Panc1 (cell line): ENCODE results near the gene CMTM7. TPM values are rescaled to one million over a fixed set of nuclear protein-coding genes. Genes with fewer than 3 reads are reported as not detected.
"Not testable (repeated sequence)": the region's sequence is repeated elsewhere in the genome, so short reads cannot be mapped to it uniquely, and the experiment has no call there.

ENCODE experiments used
- ATAC-seq: fragments of 200-7000 bp; cut with Tn5 transposase; 2 replicates; pipeline ENCODE4 v1.9.1; 2020; ENCODE audit warnings: mild to moderate bottlenecking, moderate library complexity
- BruUV-seq: library from RNA; stranded (reverse); fragments of 400-500 nt; replicated peaks from 2 replicates; lab custom pipeline; 2021; lab: Mats Ljungman, UMichigan
- CTCF ChIA-PET: fragments of 300-600 bp; sonication (Branson Sonifier 250); formaldehyde crosslinking; loops from one replicate; lab custom pipeline; 2022; ENCODE audit warnings: antibody characterized with exemption; lab: Charles Lee
- POLR2A ChIA-PET: fragments of 300-600 bp; sonication (Branson Sonifier 250); formaldehyde crosslinking; loops from one replicate; lab custom pipeline; 2022; ENCODE audit warnings: antibody characterized with exemption; lab: Charles Lee
- DNase-seq: peaks from one replicate; pipeline ENCODE4 v3.0.0-alpha.2; 2010; ENCODE audit warnings: low read depth, low spot score
- H3K27ac ChIP-seq: 2 replicates; pipeline ENCODE4 v1.5.1; 2011; ENCODE audit warnings: mild to moderate bottlenecking, low read length, inconsistent platforms
- H3K27me3 ChIP-seq: fragments of 200-500 bp; sonication (Bioruptor generic); 2 replicates; pipeline ENCODE4 v1.6.0; 2014; ENCODE audit warnings: low read length, inconsistent platforms; ENCODE audit not compliant: control insufficient read depth, insufficient read depth
- H3K36me3 ChIP-seq: fragments of 200-500 bp; sonication (Bioruptor generic); 2 replicates; pipeline ENCODE4 v1.5.1; 2014; ENCODE audit warnings: inconsistent platforms, mild to moderate bottlenecking, low read length, moderate library complexity; ENCODE audit not compliant: control insufficient read depth, insufficient read depth
- H3K4me1 ChIP-seq: 2 replicates; pipeline ENCODE4 v1.5.1; 2011; ENCODE audit warnings: inconsistent platforms, mild to moderate bottlenecking, low read length, moderate library complexity; ENCODE audit not compliant: control insufficient read depth, insufficient read depth
- H3K4me3 ChIP-seq, 2 experiments: 2 replicates each; pipeline ENCODE4 v1.5.1; 2011 to 2012; ENCODE audit warnings: low read depth in 2 of 2, low read length in 2 of 2, mild to moderate bottlenecking in 2 of 2, inconsistent platforms in 1 of 2, moderate library complexity in 1 of 2
- H3K9me3 ChIP-seq: fragments of 200-500 bp; sonication (Bioruptor generic); 2 replicates; pipeline ENCODE4 v1.5.1; 2014; ENCODE audit warnings: low read depth, mild to moderate bottlenecking, inconsistent platforms, low read length, moderate library complexity; ENCODE audit not compliant: control insufficient read depth, insufficient read depth
- POLR2AphosphoS5 ChIP-seq: IDR thresholded peaks from 2 replicates; pipeline ENCODE4 v1.6.1; 2012; ENCODE audit warnings: mild to moderate bottlenecking, low read depth, low read length, moderate library complexity
- TCF7L2 ChIP-seq: IDR thresholded peaks from 2 replicates; pipeline ENCODE4 v1.6.1; 2011; ENCODE audit warnings: mild to moderate bottlenecking, low read depth, low read length, inconsistent platforms
- in situ Hi-C: cut with HindIII; loops from 2 replicates; pipeline ENCODE4 v1.10.0; 2016; ENCODE audit warnings: low sequenced_read_pairs, low pct_unique_long_range_greater_than_20kb
- intact Hi-C: fragments of 100-400 bp; cut with micrococcal nuclease; formaldehyde crosslinking; loops from one replicate; pipeline ENCODE4 v1.10.0; 2022; ENCODE audit not compliant: unreplicated experiment
- total RNA-seq: library from RNA; stranded (reverse); gene quantifications from one replicate; pipeline ENCODE4 v1.2.1, GENCODE V29; 2021; ENCODE audit not compliant: unreplicated experiment
- TF ChIP-seq, protein P1 (sequence below), 2 experiments: IDR thresholded peaks; 2 replicates each; pipeline ENCODE4 v1.6.1; 2011 to 2012; ENCODE audit warnings: low read depth in 2 of 2, control low read depth in 1 of 2, low read length in 1 of 2, mild to moderate bottlenecking in 1 of 2, moderate library complexity in 1 of 2; ENCODE audit not compliant: insufficient read depth in 1 of 2
- TF ChIP-seq, protein P2 (sequence below): fragments of 450-650 bp; IDR thresholded peaks from 2 replicates; pipeline ENCODE4 v1.5.1; 2017; ENCODE audit warnings: mild to moderate bottlenecking

Gene CMTM7
- total RNA-seq, 1 experiment from 2014 or later: 43.5 TPM

DNA sequence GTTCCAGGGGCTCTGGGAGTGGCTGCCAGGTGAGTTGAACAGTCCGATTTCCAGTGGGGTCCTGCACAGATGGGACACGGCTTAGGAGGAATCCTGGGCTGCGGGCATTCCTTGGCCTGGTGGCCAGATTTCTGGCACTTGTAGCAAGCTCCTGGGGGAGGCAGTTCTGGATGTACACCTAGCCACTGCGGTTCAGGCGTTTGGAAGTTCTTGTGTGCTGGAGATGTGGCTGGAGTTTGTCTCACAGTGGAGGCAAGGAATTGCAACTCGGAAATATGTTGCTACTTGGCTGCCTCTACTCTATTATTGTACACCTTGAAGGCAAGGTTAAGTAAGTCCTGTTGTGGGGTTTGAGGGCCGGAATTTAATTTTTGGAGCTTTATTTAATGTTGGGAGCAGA lies 73.1 kb downstream of the CMTM7 start:
- CTCF ChIA-PET, POLR2A ChIA-PET, in situ Hi-C loops, ATAC-seq, H3K4me3 ChIP-seq, DNase-seq, BruUV-seq, H3K27ac ChIP-seq, H3K36me3 ChIP-seq, H3K27me3 ChIP-seq, H3K9me3 ChIP-seq: not testable (repeated sequence)
- peaks cover 22% of the 10 kb centered on the region for H3K4me1 ChIP-seq
- intact Hi-C loops: loop anchor here (5.0 kb wide), 2 partner anchors 47 to 287 kb away; no protein-coding TSS in a partner anchor

DNA sequence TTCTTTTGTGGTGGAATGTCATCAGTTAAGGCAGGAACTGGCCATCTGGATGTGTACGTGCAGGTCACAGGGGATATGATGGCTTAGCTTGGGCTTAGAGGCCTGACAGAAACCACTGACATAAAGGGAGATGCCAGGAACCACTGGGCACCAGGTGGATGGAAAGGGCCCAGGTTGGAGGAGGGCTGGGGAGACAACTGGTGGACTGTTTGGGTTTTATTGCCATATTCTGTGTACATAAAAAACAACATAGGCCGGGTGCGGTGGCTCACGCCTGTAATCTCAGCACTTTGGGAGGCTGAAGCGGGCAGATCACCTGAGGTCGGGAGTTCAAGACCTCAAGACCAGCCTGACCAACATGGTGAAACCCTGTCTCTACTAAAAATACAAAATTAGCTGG lies 75.2 kb downstream of the CMTM7 start:
- POLR2A ChIA-PET, CTCF ChIA-PET, H3K36me3 ChIP-seq, H3K4me3 ChIP-seq, H3K27ac ChIP-seq, H3K27me3 ChIP-seq, H3K9me3 ChIP-seq, BruUV-seq, DNase-seq, ATAC-seq, in situ Hi-C loops: not testable (repeated sequence)
- intact Hi-C loops: loop anchor here (5.0 kb wide), 2 partner anchors 50 to 290 kb away; no protein-coding TSS in a partner anchor
- H3K4me1 ChIP-seq: peaks cover 22% of the 10 kb centered on the region

GRCh38 chr3:32467333-32468070 lies 75.8 kb downstream of the CMTM7 start:
- CTCF ChIA-PET: interaction anchor here (0.5 to 1.0 kb wide), 6 partner anchors 25 to 188 kb away, joined by 3 to 8 read pairs (median 5); no protein-coding TSS in a partner anchor
- DNase-seq: peak; percentile 36
- H3K4me1 ChIP-seq: peaks cover 22% of the 10 kb centered on the region

More at GRCh38 chr3:32467333-32468070, 75.8 kb downstream of the CMTM7 start:
- in situ Hi-C loops (no loop called here), intact Hi-C loops (loop anchor here (5.0 kb wide), 2 partner anchors 50 to 290 kb away; no protein-coding TSS in a partner anchor)
- no peaks in the 10 kb centered on the region for H3K9me3 ChIP-seq
- no peaks in the 10 kb centered on the region for H3K36me3 ChIP-seq
- no peak for TF ChIP-seq POLR2AphosphoS5
- TF ChIP-seq, protein P1, sequence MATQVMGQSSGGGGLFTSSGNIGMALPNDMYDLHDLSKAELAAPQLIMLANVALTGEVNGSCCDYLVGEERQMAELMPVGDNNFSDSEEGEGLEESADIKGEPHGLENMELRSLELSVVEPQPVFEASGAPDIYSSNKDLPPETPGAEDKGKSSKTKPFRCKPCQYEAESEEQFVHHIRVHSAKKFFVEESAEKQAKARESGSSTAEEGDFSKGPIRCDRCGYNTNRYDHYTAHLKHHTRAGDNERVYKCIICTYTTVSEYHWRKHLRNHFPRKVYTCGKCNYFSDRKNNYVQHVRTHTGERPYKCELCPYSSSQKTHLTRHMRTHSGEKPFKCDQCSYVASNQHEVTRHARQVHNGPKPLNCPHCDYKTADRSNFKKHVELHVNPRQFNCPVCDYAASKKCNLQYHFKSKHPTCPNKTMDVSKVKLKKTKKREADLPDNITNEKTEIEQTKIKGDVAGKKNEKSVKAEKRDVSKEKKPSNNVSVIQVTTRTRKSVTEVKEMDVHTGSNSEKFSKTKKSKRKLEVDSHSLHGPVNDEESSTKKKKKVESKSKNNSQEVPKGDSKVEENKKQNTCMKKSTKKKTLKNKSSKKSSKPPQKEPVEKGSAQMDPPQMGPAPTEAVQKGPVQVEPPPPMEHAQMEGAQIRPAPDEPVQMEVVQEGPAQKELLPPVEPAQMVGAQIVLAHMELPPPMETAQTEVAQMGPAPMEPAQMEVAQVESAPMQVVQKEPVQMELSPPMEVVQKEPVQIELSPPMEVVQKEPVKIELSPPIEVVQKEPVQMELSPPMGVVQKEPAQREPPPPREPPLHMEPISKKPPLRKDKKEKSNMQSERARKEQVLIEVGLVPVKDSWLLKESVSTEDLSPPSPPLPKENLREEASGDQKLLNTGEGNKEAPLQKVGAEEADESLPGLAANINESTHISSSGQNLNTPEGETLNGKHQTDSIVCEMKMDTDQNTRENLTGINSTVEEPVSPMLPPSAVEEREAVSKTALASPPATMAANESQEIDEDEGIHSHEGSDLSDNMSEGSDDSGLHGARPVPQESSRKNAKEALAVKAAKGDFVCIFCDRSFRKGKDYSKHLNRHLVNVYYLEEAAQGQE (IDR thresholded peaks at IDR 0.05; ENCODE audit: insufficient read depth in 1 of 2, low read depth in 2 of 2, low read length in 1 of 2): no peak
- no peak for TF ChIP-seq TCF7L2
- TF ChIP-seq, protein P2, sequence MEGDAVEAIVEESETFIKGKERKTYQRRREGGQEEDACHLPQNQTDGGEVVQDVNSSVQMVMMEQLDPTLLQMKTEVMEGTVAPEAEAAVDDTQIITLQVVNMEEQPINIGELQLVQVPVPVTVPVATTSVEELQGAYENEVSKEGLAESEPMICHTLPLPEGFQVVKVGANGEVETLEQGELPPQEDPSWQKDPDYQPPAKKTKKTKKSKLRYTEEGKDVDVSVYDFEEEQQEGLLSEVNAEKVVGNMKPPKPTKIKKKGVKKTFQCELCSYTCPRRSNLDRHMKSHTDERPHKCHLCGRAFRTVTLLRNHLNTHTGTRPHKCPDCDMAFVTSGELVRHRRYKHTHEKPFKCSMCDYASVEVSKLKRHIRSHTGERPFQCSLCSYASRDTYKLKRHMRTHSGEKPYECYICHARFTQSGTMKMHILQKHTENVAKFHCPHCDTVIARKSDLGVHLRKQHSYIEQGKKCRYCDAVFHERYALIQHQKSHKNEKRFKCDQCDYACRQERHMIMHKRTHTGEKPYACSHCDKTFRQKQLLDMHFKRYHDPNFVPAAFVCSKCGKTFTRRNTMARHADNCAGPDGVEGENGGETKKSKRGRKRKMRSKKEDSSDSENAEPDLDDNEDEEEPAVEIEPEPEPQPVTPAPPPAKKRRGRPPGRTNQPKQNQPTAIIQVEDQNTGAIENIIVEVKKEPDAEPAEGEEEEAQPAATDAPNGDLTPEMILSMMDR: peak; percentile 97
- H3K4me3 ChIP-seq: peak overlapping the region in 1 of 2 experiments; percentile 23; a peak in 1 of 4 replicates
- no peak overlapping the region for H3K27ac ChIP-seq
- H3K27me3 ChIP-seq: no peaks in the 10 kb centered on the region
- ATAC-seq: peak; percentile 84
- POLR2A ChIA-PET: no interaction called here
- no TSS peak for BruUV-seq
